BJ (cell line): ENCODE data around the gene GALE. TPM values are rescaled to one million over a fixed set of nuclear protein-coding genes. Genes with fewer than 3 reads are reported as not detected.
"Not testable (repeated sequence)": the region's sequence is repeated elsewhere in the genome, so short reads cannot be mapped to it uniquely, and the experiment has no call there.

Experiments used
- CTCF ChIA-PET: fragments of 350-600 bp; formaldehyde crosslinking; extraction: SDS; loops from one replicate; lab custom pipeline; 2021; ENCODE audit warnings: antibody characterized with exemption, inconsistent platforms; lab: Yijun Ruan, JAX
- POLR2A ChIA-PET: fragments of 300-600 bp; sonication (Branson Sonifier 250); formaldehyde crosslinking; extraction: SDS; loops from one replicate; lab custom pipeline; 2021; ENCODE audit warnings: antibody characterized with exemption; lab: Charles Lee
- DNase-seq: peaks from one replicate; pipeline ENCODE4 v3.0.0-alpha.2; 2011; ENCODE audit warnings: low read depth
- H3K27me3 ChIP-seq: 2 replicates; pipeline ENCODE4 v1.6.0; 2011; ENCODE audit warnings: low read length; ENCODE audit not compliant: control insufficient read depth, insufficient read depth
- H3K36me3 ChIP-seq: 2 replicates; pipeline ENCODE4 v1.5.1; 2011; ENCODE audit warnings: low read length; ENCODE audit not compliant: control insufficient read depth, insufficient read depth
- H3K4me3 ChIP-seq: 2 replicates; pipeline ENCODE4 v1.5.1; 2011; ENCODE audit warnings: low read depth, mild to moderate bottlenecking, control low read depth, low read length
- CTCF ChIP-seq: IDR thresholded peaks from 2 replicates; pipeline ENCODE4 v1.5.1; 2011; ENCODE audit warnings: low read depth, mild to moderate bottlenecking, control low read depth, inconsistent platforms, low read length, moderate library complexity; ENCODE audit not compliant: insufficient read depth
- polyA plus RNA-seq: library from polyadenylated mRNA; depleted of rRNA; stranded (reverse); fragments of >200 nt; gene quantifications from 2 replicates; pipeline ENCODE4 v1.2.3, GENCODE V29; 2011

Gene GALE
- polyA plus RNA-seq, 1 experiment, result 36.1 TPM

- DNase-seq, result no peak
- Histone ChIP-seq H3K36me3 (peaks cover 19% of the 10 kb centered on the region), H3K4me3 (peak overlapping the region; percentile 62), H3K27me3 (no peaks in the 10 kb centered on the region)
- TF ChIP-seq CTCF, result no peak
- CTCF ChIA-PET, result interaction anchor here (0.9 to 2.9 kb wide), 6 partner anchors 10 to 20 kb away, joined by 4 to 11 read pairs (median 4); no protein-coding TSS in a partner anchor
- POLR2A ChIA-PET, result interaction anchor here (0.6 to 0.7 kb wide), 2 partner anchors 33 to 37 kb away, joined by 3 read pairs; no protein-coding TSS in a partner anchor
These were observed 9.0 kb downstream of the GALE start for GRCh38 chr1:23791516-23792047.

GRCh38 chr1:23790696-23791515 lies 9.6 kb downstream of the GALE start, which contains the start of gene LYPLA2:
Gene LYPLA2, plus strand, starts transcription at chr1:23791145. Its CDS starts 1,538 bp downstream, at chr1:23792683.
- CTCF ChIA-PET, result interaction anchor here (1.0 to 2.9 kb wide), 4 partner anchors 9 to 20 kb away, joined by 4 to 11 read pairs (median 5); no protein-coding TSS in a partner anchor
- no peak for TF ChIP-seq CTCF
- POLR2A ChIA-PET, result interaction anchor here (0.6 to 0.8 kb wide), 3 partner anchors 34 to 812 kb away, joined by 3 to 7 read pairs (median 3); no protein-coding TSS in a partner anchor
- DNase-seq, result no peak
- H3K4me3 ChIP-seq, result peak within 1 kb of the TSS; percentile 62
- peaks cover 20% of the 10 kb centered on the region for H3K36me3 ChIP-seq
- no peaks in the 10 kb centered on the region for H3K27me3 ChIP-seq

GRCh38 chr1:23788695-23789094 lies 11.9 kb downstream of the GALE start:
- CTCF ChIA-PET, result interaction anchor here (0.6 to 1.5 kb wide), 4 partner anchors 10 to 46 kb away, joined by 3 to 4 read pairs (median 4); no protein-coding TSS in a partner anchor

GRCh38 chr1:23787701-23788100 lies 12.9 kb downstream of the GALE start:
- no peak for TF ChIP-seq CTCF
- H3K4me3 ChIP-seq, result no peak overlapping the region
- no peak for DNase-seq
- ChIA-PET POLR2A (no interaction called here), CTCF (interaction anchor here (1.1 to 1.5 kb wide), 3 partner anchors 11 to 22 kb away, joined by 4 read pairs; no protein-coding TSS in a partner anchor)
- peaks cover 12% of the 10 kb centered on the region for H3K36me3 ChIP-seq
- no peaks in the 10 kb centered on the region for H3K27me3 ChIP-seq

More at GRCh38 chr1:23788695-23789094, 11.9 kb downstream of the GALE start:
- H3K4me3 ChIP-seq, result no peak overlapping the region
- peaks cover 15% of the 10 kb centered on the region for H3K36me3 ChIP-seq
- POLR2A ChIA-PET, result no interaction called here
- DNase-seq, result no peak
- TF ChIP-seq CTCF, result no peak
- H3K27me3 ChIP-seq, result no peaks in the 10 kb centered on the region

GRCh38 chr1:23784846-23785245 lies 15.7 kb downstream of the GALE start:
- peaks cover 13% of the 10 kb centered on the region for H3K36me3 ChIP-seq
- no peak for TF ChIP-seq CTCF
- POLR2A ChIA-PET, result no interaction called here
- CTCF ChIA-PET, result interaction anchor here (1.7 kb wide), 1 partner anchor 13 kb away, joined by 5 read pairs; no protein-coding TSS in a partner anchor
- H3K4me3 ChIP-seq, result no peak overlapping the region
- no peaks in the 10 kb centered on the region for H3K27me3 ChIP-seq
- no peak for DNase-seq

- H3K4me3 ChIP-seq, H3K27me3 ChIP-seq, POLR2A ChIA-PET, DNase-seq: not testable (repeated sequence)
- CTCF ChIA-PET, result interaction anchor here (3.4 kb wide), 1 partner anchor 12 kb away, joined by 15 read pairs; no protein-coding TSS in a partner anchor
- H3K36me3 ChIP-seq, result peaks cover 13% of the 10 kb centered on the region
These were observed 17.4 kb downstream of the GALE start for GRCh38 chr1:23783141-23783540.
